MCF 10A (cell line): ENCODE results near the gene CCDC74B. TPM values are rescaled to one million over a fixed set of nuclear protein-coding genes. Genes with fewer than 3 reads are reported as not detected.
"Not testable (repeated sequence)": the region's sequence is repeated elsewhere in the genome, so short reads cannot be mapped to it uniquely, and the experiment has no call there.

Experiments used
- Bru-seq: library from RNA; stranded (reverse); fragments of 400-500 nt; gene quantifications from one replicate; lab custom pipeline; 2021; lab: Mats Ljungman, UMichigan
- BruChase-seq, 2 experiments: library from RNA; stranded (reverse); fragments of 400-500 nt; gene quantifications; one replicate each; lab custom pipeline; 2021; lab: Mats Ljungman, UMichigan
- BruUV-seq: library from RNA; stranded (reverse); fragments of 400-500 nt; replicated peaks from 2 replicates; lab custom pipeline; 2021; lab: Mats Ljungman, UMichigan
- CTCF ChIA-PET: fragments of 300-600 bp; sonication (Branson Sonifier 250); formaldehyde crosslinking; extraction: SDS; loops from one replicate; lab custom pipeline; 2021; ENCODE audit warnings: antibody characterized with exemption, inconsistent platforms; lab: Yijun Ruan, JAX
- POLR2A ChIA-PET: fragments of 300-600, 350-650 bp; sonication (Branson Sonifier 250); formaldehyde crosslinking; extraction: SDS; loops from one replicate; lab custom pipeline; 2020; ENCODE audit warnings: antibody characterized with exemption, inconsistent platforms; lab: Yijun Ruan, JAX
- DNase-seq: peaks from one replicate; pipeline ENCODE4 v3.0.0-alpha.2; 2018; ENCODE audit not compliant: unreplicated experiment
- H3K27ac Mint-ChIP-seq: one replicate; pipeline ENCODE4 v1.8.0; 2022; ENCODE audit warnings: mild to moderate bottlenecking, low read depth, mixed read lengths; ENCODE audit not compliant: unreplicated experiment
- H3K27me3 Mint-ChIP-seq: one replicate; pipeline ENCODE4 v1.8.0; 2022; ENCODE audit warnings: mixed read lengths; ENCODE audit not compliant: insufficient read depth, unreplicated experiment
- H3K36me3 Mint-ChIP-seq: one replicate; pipeline ENCODE4 v1.8.0; 2022; ENCODE audit warnings: mild to moderate bottlenecking, moderate library complexity, mixed read lengths; ENCODE audit not compliant: insufficient read depth, unreplicated experiment
- H3K4me1 Mint-ChIP-seq: one replicate; pipeline ENCODE4 v1.8.0; 2022; ENCODE audit warnings: mixed read lengths; ENCODE audit not compliant: insufficient read depth, unreplicated experiment
- H3K4me3 Mint-ChIP-seq: one replicate; pipeline ENCODE4 v1.8.0; 2022; ENCODE audit warnings: mild to moderate bottlenecking, moderate library complexity, mixed read lengths; ENCODE audit not compliant: unreplicated experiment
- H3K9me3 Mint-ChIP-seq: one replicate; pipeline ENCODE4 v1.8.0; 2022; ENCODE audit warnings: mixed read lengths; ENCODE audit not compliant: unreplicated experiment
- CTCF ChIP-seq: fragments of 200-600 bp; IDR thresholded peaks from one replicate; pipeline ENCODE4 v1.8.0; 2022; ENCODE audit warnings: antibody characterized with exemption, mild to moderate bottlenecking; ENCODE audit not compliant: unreplicated experiment
- intact Hi-C: fragments of 100-400 bp; cut with micrococcal nuclease; formaldehyde crosslinking; loops from 2 replicates; pipeline ENCODE4 v1.14.1; 2022
- long read RNA-seq: library from polyadenylated mRNA; stranded (forward); transcript quantifications from one replicate; pipeline ENCODE4 v2.0.0, GENCODE V29; 2022
- total RNA-seq: library from RNA; stranded (reverse); gene quantifications from 2 replicates; pipeline ENCODE4 v1.2.3, GENCODE V29; 2022

The CCDC74B gene
- total RNA-seq (0.61 TPM in 1 of 2 replicates, not detected in the other), Bru-seq, nascent RNA (percentile 11 among the genes with signal in this experiment), BruChase-seq, experiment 1, labeled RNA remaining after a 6-hour chase (percentile 15 among the genes with signal in this experiment), BruChase-seq, experiment 2, labeled RNA remaining after a 2-hour chase (percentile 7 among the genes with signal in this experiment)
- long read RNA-seq, result 0 reads

GRCh38 chr2:130145006-130145414 is at the start of gene CCDC74B:
TSS of gene CCDC74B (minus strand) at chr2:130145112. CDS start at chr2:130144996, 116 bp downstream.
- BruUV-seq, H3K4me1 Mint-ChIP-seq, H3K36me3 Mint-ChIP-seq, H3K9me3 Mint-ChIP-seq, CTCF ChIA-PET, H3K27me3 Mint-ChIP-seq, POLR2A ChIA-PET, intact Hi-C loops: not testable (repeated sequence)
- DNase-seq, result peak; percentile 26
- Mint-ChIP-seq H3K4me3 (peak within 1 kb of the TSS; percentile 70), H3K27ac (peak within 1 kb of the TSS; percentile 57)

- DNase-seq, H3K4me1 Mint-ChIP-seq, H3K27me3 Mint-ChIP-seq, CTCF ChIA-PET, BruUV-seq, H3K9me3 Mint-ChIP-seq, H3K4me3 Mint-ChIP-seq, intact Hi-C loops, POLR2A ChIA-PET, H3K27ac Mint-ChIP-seq, H3K36me3 Mint-ChIP-seq: not testable (repeated sequence)
Measured at GRCh38 chr2:130193824-130194223, 48.9 kb upstream of the CCDC74B start.

- H3K4me3 Mint-ChIP-seq, H3K4me1 Mint-ChIP-seq, H3K36me3 Mint-ChIP-seq, H3K9me3 Mint-ChIP-seq, intact Hi-C loops, DNase-seq, H3K27me3 Mint-ChIP-seq, POLR2A ChIA-PET, BruUV-seq, H3K27ac Mint-ChIP-seq: not testable (repeated sequence)
- CTCF ChIA-PET, result interaction anchor here (0.7 kb wide), 1 partner anchor 914 kb away, joined by 4 read pairs; no protein-coding TSS in a partner anchor
Measured at GRCh38 chr2:130192451-130192850, 47.5 kb upstream of the CCDC74B start.

GRCh38 chr2:130191319-130191718 is 46.4 kb upstream of the CCDC74B start:
- H3K27me3 Mint-ChIP-seq, H3K4me1 Mint-ChIP-seq, H3K4me3 Mint-ChIP-seq, H3K9me3 Mint-ChIP-seq, BruUV-seq, intact Hi-C loops, CTCF ChIA-PET, H3K27ac Mint-ChIP-seq, DNase-seq: not testable (repeated sequence)
- POLR2A ChIA-PET, result interaction anchor here (0.6 to 1.2 kb wide), 4 partner anchors 10 to 184 kb away, joined by 3 to 4 read pairs (median 3); partner anchors contain the start of gene SMPD4
- peaks cover 14% of the 10 kb centered on the region for H3K36me3 Mint-ChIP-seq

- DNase-seq, result no peak
- TF ChIP-seq CTCF, result no peak
- Mint-ChIP-seq H3K9me3 (no peaks in the 10 kb centered on the region), H3K27ac (no peak overlapping the region), H3K4me1 (peaks cover 5% of the 10 kb centered on the region), H3K27me3 (no peaks in the 10 kb centered on the region), H3K36me3 (peaks cover 19% of the 10 kb centered on the region), H3K4me3 (no peak overlapping the region)
- ChIA-PET CTCF (interaction anchor here (0.7 kb wide), 1 partner anchor 599 kb away, joined by 3 read pairs; no protein-coding TSS in a partner anchor), POLR2A (interaction anchor here (0.7 kb wide), 1 partner anchor 770 kb away, joined by 3 read pairs; no protein-coding TSS in a partner anchor)
- BruUV-seq, result no TSS peak
- intact Hi-C loops, result no loop called here
Measured at GRCh38 chr2:130190237-130190636, 45.3 kb upstream of the CCDC74B start.

GRCh38 chr2:130188958-130189357 is 44.0 kb upstream of the CCDC74B start:
- H3K9me3 Mint-ChIP-seq, H3K4me1 Mint-ChIP-seq, DNase-seq, BruUV-seq, CTCF ChIA-PET, H3K27ac Mint-ChIP-seq, POLR2A ChIA-PET, H3K27me3 Mint-ChIP-seq, H3K4me3 Mint-ChIP-seq: not testable (repeated sequence)
- peaks cover 19% of the 10 kb centered on the region for H3K36me3 Mint-ChIP-seq
- intact Hi-C loops, result loop anchor here (10.0 kb wide), 1 partner anchor 66 kb away; no protein-coding TSS in a partner anchor

- POLR2A ChIA-PET, result not testable (repeated sequence)
Measured at GRCh38 chr2:130187859-130188792, 43.2 kb upstream of the CCDC74B start.

More at GRCh38 chr2:130187859-130188792, 43.2 kb upstream of the CCDC74B start:
- H3K9me3 Mint-ChIP-seq, H3K27ac Mint-ChIP-seq, CTCF ChIA-PET, BruUV-seq, H3K4me1 Mint-ChIP-seq, H3K27me3 Mint-ChIP-seq, DNase-seq, H3K4me3 Mint-ChIP-seq: not testable (repeated sequence)
- H3K36me3 Mint-ChIP-seq, result peaks cover 19% of the 10 kb centered on the region
- intact Hi-C loops, result loop anchor here (10.0 kb wide), 1 partner anchor 67 kb away; no protein-coding TSS in a partner anchor
